TTC549 (cell line): ENCODE results near the gene POLR2F.

Experiments
- FAIRE-seq: peaks from 2 replicates; lab custom pipeline; 2012; peaks lifted over from hg19 to GRCh38; lab: Jason Lieb, UNC

Gene POLR2F

GRCh38 chr22:37953437-37954179 is at the start of gene POLR2F, which contains the start of gene C22orf23:
Gene POLR2F (plus strand): TSS chr22:37953699. CDS start chr22:37953788, 89 bp downstream.
Gene C22orf23 (minus strand): TSS chr22:37953601. CDS start chr22:37953149, 452 bp downstream.
- FAIRE-seq, result peak; percentile 53

DNA sequence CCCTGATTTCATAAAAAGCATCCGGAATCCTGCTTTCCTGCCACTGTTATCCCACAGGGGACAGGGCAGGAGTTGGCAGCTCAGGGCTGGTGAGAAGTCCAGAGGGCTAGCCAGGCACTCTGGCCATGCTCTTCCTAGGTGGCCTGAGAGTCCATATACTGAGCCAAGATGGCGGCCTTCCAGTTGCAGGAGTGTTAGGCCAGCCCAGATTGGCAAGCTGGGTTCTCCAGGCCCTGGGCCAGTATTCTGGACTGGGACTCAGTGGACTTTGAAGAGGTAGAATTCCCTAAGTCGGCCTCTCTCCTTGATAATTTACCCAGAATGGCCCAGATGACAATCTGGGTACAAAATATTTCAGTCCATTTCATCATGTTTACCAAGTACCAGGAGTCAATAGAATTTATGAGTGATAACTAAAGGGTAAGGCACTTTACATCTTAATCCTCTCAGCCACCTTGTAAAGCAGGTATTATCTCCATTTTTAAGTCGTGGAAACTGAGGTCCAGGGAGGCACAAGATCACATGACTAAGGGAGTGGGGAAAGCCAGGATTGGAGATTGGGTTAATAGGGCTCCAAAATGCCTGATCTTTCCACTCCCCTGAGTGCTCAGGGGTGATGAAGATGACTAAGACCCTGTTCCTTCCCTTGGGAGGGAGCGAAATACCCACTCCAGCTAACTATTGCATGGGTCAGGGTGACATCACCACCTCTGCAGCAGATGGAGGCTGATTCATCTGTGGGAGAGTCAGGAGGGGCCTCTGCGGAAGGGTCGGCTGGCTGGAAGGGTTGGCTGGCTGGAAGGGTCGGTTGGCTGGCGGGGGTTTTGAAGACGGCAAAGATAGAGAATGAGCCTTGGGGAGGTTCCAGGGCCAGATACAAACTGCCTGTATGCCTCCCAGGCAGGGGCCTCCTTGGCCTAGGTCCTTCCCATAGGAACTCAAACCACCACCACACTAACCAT is 48.6 kb upstream of the POLR2F start:
- FAIRE-seq, result no peak

- no peak for FAIRE-seq
Observed at GRCh38 chr22:37905534-37906363, 47.8 kb upstream of the POLR2F start, which contains the start of gene MICALL1. Gene MICALL1 (plus strand): TSS chr22:37906297. CDS start chr22:37906423, 126 bp downstream.

DNA sequence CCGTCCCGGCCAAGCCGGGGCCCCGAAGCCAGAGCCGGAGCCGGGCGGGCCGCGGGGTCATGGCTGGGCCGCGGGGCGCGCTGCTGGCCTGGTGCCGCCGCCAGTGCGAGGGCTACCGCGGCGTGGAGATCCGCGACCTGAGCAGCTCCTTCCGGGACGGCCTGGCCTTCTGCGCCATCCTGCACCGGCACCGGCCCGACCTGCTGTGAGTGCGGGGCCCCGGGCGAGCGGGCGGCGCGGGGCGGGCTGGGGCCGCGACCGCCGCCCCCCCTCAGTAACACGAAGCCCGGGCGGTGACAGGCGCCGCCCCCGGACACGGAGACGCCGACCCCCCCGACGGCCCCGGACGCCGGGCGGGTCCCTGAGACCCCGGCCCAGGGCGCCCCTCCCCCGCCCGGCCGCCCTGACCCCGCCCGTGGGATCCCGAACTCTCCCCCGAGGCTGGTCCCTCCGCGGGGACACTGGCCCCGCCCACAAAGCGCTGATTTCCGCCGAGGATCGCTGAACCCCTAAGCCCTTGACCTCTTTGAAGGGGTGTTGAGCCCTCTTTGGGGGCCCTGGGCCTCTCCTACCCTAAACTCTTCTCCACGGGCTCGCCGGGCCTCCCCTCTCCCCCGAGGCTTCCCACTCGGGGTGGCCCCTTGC is 47.0 kb upstream of the POLR2F start:
- FAIRE-seq, result no peak

GRCh38 chr22:37907036-37907954 is 46.2 kb upstream of the POLR2F start:
- FAIRE-seq, result no peak

DNA sequence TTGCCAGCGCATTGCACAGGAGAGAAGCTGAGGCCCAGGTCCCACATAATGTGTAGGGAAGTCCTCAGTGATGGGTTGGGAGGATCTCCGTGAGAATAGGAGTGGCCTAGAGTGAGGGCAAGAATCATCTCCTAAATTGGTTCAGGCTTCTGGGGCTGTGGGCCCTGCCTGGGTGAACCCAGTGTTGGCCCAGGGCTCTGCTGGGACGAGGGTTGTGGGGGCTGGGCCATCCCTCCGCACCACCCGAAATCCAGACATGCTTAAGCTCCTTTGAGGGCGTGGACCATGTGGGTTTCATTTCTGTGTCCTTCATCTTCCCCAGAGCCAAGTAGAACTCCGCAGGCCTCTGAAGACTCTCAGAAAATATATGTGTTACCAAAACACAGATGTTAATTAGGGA is 43.7 kb upstream of the POLR2F start:
- FAIRE-seq, result no peak

DNA sequence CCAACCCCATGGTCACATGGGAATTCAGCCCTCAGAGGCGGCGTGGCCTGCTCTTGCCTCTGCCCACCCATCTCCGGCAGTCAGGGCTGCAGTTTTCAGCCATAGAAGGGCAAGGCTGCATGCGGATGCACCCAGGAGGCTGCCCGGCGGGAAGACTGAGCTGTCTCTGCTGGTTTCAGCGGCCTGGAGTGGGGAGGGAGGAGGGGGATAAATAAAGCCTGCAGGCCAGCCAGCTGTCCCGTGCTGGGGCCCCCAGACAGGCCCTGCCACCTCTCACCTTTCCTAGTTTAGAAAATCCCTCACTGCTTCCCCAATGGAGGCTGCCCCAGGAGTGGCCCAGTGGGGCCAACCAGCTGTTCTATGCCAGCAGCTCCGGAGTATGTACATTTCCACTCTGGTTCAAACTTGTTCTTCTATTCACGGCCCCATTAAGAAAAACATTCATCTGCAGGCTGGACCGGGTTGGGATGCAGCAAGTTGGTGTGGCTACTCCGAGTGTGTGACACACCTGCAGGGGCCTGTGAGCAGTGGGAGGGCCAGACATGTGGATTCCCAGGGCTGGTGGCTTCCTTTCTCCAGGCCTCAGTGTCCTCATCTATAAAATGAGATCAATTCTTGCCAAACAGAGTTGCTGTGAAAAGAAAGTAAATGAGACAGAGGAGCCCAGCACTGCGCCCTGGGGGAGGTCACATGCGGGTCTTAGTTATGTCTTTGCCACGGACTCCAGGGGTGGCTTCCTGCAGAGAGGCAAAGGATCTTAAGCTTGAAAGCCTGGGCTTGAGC is 42.4 kb upstream of the POLR2F start:
- FAIRE-seq, result no peak

- FAIRE-seq, result no peak
Observed at GRCh38 chr22:37911697-37912096, 41.8 kb upstream of the POLR2F start.

DNA sequence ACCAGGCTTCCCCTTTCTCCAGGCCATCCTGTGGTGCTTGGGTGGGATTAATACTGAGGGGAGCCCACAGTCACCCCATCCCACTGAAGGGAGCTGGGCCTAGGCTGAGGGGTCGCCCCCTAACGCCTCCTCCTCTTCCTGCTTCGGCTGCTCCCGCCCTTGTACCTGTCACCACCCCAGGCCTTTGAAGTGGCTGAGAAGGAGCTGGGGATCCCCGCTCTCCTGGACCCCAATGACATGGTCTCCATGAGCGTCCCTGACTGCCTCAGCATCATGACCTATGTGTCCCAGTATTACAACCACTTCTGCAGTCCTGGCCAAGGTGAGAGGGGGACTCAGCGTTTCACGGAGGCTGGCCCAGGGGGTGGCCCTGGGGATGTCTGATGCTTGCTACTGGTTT is 41.3 kb upstream of the POLR2F start:
- no peak for FAIRE-seq

DNA sequence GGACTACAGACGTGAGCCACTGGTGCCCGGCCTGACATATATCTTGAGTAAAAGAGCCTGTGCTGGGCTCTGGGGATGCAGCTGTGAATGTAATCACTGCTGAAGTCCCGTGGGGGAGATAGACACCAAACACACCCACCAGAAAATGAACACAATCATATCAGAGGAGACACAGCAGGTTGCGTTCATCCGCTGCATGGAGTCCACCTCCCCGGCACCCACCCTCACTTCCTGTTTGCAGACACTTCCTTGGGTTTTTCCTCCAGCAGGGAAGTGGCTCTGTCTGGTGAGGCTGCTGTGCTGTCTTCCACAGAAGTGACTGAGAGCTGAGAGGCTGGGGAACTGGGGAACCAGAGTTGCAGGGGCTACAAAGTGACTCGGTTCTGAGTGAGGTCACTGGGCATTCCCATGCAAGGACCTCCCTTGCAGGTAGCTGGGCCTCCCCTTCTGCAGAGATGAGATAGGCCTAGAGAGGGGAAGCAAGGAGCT is 40.2 kb upstream of the POLR2F start:
- FAIRE-seq, result no peak

GRCh38 chr22:37916311-37916710 is 37.2 kb upstream of the POLR2F start:
- no peak for FAIRE-seq

DNA sequence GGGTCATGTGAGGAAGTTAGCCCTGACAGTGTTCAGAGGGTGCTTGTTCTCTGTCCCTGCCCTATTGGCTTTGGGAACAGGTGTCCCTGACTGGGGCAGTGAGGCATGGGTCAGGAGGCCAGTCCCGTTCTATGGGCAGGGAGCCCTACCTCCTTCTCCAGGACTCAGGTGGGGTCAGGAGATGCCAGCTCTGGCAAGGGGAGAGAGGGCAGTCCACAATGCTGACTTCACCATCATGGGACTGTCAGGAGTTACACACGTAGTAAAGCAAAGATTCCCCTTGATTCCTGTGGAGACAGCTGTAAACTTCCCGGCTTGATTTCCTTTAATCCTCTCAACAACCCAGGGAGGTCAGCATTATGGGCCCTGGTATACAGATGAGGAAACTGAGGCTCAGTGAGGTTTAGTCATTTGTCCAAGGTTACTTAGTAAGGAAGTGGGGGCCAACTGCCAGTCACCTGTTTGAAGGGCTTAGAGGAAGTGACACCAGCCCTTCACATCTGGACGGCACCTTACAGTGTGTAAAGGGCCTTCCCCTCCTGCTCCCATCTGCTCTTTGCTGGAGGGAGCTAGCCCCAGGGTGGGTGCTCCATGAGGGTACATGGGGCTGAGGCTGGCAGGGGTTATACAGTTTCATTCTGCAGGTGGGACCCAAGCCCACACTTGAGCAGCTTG is 35.5 kb upstream of the POLR2F start:
- no peak for FAIRE-seq

GRCh38 chr22:37918580-37919270 is 34.8 kb upstream of the POLR2F start:
- FAIRE-seq, result no peak

GRCh38 chr22:37920126-37920525 is 33.4 kb upstream of the POLR2F start:
- FAIRE-seq, result no peak

GRCh38 chr22:37922191-37922590 is 31.3 kb upstream of the POLR2F start:
- no peak for FAIRE-seq

DNA sequence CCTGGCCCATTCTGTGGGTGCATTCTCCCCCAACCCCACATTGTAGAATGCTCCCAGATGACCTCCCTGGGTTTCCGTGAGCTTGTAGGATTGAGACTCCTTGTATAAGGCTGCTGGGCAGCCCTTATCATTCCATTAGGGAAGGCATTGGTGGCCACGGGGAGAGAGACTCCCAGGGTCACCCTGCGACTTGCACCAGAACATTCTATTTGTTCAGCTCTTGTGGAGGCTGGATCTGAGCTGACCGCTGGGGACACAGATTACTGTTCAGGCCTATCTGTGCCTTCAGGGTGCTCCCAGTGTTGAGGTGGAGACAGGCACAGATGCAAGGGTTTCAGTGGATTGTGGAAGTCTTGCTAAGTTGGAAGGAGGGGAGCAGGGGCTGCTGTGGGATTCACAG is 29.6 kb upstream of the POLR2F start:
- no peak for FAIRE-seq

DNA sequence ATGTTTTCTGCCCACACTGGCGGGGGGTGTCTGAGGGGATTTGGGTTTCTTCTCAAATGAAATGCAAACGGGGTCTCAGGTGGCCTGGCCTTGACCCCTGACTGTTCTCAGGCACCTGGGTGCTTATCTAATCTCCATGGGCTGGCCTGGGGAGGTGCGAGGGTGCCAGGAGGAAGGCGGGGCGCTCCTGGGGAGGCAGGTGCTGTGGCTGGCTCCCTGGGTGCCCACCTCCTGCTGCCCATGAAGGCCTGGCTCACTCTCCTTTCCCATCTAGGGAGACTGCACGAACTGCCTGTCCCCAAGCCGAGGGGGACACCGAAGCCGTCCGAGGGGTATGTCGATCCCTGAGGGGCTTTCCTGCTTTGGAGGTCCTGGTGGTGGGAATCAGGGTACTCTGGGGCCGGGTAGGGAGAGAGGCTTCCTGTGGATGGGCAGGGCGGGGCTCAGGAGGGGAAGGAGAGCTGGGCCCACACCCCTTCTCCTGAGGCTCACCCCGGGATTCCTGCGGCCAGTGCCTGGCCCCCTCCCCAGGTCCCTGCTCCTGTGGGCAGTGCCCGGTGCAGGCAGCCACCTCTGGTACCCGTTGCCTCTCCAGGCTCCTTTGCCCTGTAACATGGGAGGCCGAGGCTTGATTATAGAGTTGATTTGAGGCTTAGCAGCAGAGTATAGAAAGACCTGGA is 29.0 kb upstream of the POLR2F start:
- no peak for FAIRE-seq

DNA sequence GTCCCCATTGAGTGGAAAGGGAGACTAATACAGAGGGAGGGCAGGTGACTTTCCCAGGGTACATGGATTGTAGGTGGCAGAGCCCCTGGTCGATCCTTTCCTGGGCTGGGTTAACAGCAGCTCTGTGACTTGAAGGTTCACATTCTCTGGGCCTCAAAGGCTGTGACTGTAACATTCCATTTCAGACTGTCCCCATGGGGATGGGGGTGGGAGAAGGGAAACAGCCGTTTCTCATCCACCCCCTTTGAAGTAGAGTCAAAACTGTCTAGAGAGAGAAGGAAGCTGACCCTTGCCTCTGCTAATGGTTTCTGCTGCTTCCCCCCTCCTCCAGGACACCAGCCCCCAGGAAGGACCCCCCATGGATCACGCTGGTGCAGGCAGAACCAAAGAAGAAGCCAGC is 28.2 kb upstream of the POLR2F start:
- no peak for FAIRE-seq
